Activated T-cell treated with anti-CD3 and anti-CD28 coated beads for 24 hours (primary cell): Measurements from ENCODE around the gene CDK2.
"Not testable (repeated sequence)": the region's sequence is repeated elsewhere in the genome, so short reads cannot be mapped to it uniquely, and the experiment has no call there.

Experiments used
- DNase-seq: peaks from one replicate; pipeline ENCODE4 v3.0.0-alpha.2; 2020; ENCODE audit warnings: low read depth

CDK2 gene

DNA sequence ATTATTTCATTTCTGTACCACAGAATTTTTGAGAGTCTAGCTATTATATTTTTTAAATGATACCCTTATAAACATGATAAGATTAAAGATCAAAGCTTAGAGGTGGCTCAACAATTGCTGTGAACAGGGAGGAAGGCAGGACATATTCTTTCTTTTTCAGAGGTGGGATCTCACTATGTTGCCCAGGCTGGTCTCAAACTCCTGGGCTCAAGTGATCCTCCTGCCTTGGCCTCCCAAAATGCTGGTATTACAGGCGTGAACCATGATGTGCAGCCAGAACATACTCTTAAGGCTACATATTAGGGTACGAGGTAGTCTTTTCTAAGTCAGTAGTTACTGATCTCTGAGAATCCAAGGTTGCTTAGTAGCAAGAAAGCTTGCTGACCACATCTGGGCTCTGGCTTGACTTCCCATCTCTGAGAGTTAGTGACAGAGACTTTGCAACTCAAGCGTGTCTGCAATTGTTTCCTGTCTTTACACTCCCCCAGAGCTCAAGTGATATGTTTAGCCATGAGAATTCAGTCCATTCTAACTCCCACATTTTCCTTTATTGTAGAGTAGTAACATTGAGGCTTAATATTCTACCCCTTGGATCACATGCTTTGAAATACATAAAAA, 15.8 kb downstream of the CDK2 start:
- DNase-seq: no peak

DNA sequence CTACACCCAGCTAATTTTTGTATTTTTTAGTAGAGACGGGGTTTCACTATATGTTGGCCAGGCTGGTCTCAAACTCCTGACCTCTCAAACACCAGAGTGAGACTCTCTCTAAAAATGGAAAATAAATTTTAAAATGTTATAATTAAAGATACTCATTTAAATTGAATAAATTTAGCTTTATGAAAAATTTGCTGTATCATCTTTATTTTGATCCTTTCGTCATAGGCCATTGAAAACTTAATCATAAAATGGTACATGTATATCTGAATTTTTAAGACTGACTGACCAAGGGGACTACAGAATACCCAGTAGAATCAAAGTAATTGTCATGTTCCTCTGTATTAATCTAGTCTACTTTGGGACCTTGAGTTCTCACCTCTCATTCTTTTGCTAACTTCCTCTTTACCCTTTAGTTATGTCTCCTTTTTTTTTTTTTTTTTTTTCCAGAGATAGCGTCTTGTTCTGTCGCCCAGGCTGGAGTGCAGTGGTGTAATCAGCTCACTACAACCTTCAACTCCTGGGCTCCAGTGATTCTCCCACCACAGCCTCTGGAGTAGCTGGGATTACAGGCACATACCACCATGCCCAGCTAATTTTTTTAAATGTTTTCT, 16.7 kb downstream of the CDK2 start:
- no peak for DNase-seq

DNA sequence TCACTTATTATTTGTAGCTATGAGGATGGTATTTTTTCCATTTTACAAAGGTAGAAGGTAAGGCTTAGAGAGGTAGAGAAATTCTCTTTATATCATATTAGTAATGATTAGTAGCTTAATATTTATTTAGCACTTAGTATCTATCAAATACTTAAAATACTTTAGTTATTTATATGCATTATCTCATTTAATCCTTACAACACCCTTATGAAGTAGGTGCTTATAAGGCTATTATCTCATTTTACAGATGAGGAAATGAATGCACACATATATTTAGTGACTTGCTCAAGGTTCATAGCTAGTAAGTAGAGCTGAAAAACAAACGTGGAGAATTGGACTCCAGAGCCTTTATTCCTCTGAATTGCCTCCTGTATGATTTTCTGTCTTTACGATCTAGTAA, 18.2 kb downstream of the CDK2 start:
- no peak for DNase-seq

DNA sequence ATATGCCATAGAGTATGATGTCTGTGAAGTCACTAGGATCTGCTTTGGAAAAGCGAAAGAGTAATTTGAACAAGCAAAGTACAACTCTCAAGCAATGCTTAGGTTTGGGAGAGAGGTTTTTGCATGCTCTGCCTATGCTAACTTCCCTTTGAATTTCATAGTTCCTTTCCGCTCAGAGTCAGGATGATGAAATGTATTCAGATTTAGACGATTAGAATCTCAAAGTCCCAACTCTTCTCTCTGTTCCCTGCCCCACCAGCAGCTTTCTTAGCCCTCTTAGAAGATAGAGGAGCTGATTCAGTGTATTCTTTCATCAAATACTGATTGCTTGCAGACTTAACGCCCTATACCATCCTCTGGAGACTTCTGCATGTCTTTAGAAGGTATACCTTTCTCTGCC, 18.7 kb downstream of the CDK2 start:
- no peak for DNase-seq

DNA sequence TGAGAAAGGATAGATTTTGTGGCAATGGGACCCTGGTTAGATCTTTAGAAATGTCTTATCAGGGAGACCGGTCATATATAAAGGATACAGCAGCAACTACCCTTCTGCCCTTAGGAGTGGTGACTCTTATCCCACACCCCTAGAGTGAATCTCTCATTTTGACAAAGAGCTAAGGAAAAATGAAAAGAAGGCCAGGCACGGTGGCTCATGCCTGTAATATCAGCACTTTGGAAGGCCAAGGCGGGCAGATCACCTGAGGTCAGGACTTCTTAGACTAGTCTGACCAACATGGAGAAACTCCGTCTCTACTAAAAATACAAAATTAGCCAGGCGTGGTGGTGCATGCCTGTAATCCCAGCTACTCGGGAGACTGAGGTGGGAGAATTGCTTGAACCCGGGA, 19.3 kb downstream of the CDK2 start:
- DNase-seq: not testable (repeated sequence)

DNA sequence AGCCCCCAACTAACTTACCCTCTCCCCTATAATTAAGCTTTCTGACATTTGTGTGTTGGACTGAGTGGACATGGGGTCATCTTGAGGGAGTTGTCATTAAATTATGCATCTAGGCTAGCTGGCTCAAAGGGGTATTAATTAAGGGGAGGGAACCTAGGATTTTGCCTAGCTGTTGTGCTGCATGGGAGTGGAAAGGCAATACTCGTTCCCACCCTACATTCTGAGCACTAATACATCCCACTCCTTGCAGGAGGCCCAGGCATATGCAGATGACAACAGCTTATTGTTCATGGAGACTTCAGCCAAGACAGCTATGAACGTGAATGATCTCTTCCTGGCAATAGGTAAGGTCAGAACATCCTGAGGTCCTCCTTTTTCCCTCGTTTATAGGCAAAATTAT, 24.5 kb downstream of the CDK2 start:
- DNase-seq: no peak

DNA sequence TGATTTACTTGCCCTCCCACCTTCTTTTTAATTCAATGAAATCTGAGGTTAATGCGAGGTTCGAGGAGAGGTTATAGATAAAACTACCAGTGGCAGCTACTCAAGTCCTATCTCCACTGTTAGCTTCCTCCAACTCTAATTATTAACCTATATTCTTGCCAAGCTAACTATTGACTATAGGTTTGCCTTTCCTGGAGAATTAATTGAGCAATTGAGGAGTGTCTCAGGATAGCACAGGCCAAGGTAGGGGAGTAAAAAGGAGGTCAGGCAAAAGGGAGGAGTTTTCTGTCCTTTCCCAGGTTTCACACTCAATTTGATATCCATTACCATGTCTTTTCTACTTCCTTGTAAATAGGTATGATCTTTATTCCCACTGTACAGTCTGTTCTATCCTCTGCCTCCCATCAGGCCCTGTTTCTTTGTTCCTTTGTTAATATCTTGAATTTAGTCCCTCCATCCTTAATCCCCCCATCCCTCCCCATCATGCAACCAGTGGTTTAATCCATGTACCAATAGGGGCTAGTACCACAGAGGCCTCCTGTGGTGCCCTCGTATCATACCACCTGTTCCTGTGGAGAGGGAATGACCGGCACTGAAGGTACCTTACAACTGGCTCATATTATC, 26.7 kb downstream of the CDK2 start:
- no peak for DNase-seq

DNA sequence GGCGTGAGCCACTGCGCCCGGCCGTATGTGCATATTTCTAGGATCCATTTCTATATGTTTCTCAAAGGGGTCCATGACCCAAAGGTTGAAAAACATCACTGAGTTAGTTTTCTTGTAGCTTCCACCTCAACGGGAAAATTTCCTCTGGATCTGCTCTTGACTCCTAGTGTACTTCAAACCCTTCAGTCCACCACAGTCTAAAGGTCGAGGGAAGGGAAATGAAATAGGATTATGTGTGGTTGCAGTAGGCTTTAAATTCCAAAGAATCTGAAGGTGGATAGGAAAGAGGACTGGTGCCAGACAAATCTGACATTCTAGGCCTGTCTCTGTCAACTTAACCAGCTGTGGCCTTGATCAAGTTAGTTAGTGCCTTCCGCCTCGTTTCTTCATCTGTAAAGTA, 28.7 kb downstream of the CDK2 start:
- no peak for DNase-seq

DNA sequence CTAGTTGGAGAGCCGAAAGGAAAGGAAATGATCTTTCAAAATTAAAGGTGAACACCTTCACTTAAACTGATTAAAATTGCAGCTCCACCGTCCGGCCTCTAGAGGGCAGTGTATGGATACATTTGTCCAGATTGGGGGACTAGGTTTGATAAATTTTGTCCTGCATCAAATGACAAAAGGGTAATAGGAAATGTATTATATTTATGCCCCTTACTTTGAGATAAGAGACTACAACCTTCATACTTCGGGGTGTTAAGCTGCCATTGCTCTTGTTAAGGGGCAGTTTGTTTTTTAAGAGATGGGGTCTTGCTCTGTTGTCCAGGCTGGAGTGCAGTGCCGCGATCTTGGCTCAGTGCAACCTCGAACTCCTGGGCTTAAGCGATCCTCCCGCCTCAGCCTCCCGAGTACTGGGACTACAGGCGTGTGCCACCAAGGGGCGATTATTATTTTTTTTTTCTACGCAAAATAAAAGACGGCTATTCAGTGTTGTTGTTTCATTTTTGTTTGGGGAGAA, 29.6 kb downstream of the CDK2 start:
- DNase-seq: peak; percentile 61

DNA sequence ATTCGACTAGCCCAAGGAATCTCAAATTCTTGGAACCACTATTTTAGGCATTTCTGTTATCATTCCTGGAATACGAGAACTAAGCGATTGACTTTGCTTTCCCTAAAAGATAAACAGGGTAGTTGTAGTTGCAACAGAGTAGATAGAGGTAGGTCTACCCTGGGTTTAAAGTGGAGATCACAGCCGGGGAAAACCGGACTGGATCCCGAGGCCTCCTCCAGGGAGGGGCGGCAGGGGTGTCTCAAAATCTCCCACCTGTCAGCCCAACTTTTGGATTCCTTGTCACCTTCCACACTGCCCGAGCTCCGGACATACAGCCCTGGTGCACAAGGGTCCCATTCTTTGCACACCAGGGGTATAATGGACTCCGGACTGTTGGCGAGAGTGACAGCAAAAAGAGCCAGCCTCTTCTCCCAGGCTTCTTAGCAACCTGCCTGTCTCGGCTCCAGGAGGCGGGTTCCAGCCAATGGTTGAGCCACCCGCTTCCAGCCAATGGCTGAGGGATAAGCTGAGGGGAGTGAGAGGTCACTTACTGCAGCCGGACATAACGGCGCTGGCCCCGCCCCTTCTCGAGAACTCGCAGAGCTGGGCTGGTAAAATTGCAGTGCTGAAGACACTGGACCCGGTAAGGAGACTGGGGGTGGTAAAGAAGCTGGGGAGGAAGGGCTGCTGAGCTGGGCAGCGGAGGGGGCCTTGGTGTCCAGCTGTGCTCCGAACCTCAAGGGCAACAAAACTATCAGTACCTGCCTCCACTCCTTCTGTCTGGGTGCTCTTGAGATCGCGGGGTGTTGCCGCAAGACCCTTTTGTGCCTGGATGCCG, 30.3 kb downstream of the CDK2 start, which contains the start of gene SUOX:
TSS of gene SUOX (plus strand) at position 562 of the 820 bp plus-strand sequence. CDS start 4,946 bp downstream, outside the sequence.
- DNase-seq: peak; percentile 8

DNA sequence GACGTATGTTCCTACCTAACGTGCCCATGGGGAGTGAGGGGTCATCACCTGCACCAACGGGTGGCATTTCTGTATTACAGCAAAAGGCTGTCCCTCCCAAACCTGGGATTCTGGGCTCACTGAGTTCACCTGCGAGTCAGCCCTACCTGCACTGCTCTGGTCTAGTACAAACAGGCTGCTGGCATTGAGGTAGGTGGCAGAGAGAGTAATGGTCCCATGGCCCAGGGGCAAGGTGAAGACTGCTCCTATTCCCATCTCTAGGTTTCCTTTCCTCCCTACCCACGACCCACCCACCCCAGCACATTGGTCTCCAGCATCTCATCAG, 30.9 kb downstream of the CDK2 start:
- no peak for DNase-seq

DNA sequence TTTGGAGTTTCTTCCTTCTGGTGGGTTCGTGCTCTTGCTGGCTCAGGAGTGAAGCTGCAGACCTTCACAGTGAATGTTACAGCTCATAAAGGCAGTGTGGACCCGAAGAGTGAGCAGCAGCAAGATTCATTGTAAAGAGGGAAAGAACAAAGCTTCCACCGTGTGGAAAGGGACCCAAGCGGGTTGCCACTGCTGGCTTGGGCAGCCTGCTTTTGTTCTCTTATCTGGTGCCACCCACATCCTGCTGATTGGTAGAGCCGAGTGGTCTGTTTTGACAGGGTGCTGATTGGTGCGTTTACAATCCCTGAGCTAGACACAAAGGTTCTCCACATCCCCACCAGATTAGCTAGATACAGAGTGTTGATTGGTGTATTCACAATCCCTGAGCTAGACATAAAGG, 32.9 kb downstream of the CDK2 start:
- DNase-seq: not testable (repeated sequence)

DNA sequence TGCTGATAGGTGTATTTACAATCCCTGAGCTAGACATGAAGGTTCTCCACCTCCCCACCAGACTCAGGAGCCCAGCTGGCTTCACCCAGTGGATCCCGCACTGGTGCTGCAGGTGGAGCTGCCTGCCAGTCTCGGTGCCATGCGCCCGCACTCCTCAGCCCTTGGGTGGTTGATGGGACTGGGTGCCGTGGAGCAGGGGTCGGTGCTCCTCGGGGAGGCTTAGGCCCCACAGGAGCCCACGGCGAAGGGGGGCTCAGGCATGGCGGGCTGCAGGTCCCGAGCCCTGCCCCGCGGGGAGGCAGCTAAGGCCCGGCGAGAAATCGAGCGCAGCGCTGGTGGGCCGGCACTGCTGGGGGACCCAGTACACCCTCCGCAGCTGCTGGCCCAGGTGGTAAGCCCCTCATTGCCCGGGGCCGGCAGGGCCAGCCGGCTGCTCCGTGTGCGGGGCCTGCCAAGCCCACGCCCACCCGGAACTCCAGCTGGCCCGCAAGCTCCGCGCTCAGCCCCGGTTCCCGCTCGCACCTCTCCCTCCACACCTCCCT, 33.4 kb downstream of the CDK2 start:
- DNase-seq: not testable (repeated sequence)

DNA sequence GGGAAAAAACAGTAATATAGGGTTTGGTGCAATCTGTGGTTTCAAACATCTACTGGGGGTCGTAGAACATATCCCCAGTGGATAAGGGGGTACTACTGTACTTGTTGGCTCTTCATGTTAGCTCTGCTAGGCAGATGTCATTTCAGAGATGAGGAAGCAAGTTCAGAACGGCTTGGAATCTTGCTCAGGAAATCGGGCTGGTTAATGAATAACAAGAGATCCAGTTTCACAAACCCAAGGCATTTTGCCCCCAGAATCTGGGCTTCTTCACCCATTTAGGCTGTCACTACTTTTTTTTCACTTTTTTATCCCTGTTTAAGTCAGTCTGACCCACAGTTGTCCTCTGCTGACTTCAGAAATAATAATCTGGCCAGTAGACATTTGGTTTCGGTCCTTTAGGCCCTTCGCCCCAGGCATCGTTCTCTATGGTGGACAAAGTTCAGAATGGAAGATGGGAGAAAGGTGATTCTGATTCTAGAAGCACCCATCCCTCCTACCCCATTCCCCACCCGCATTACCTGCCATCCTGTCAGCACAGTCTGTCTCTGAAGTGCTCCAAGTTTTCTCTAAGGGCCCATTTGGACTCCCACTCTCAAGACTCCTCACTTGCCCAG, 35.0 kb downstream of the CDK2 start:
- no peak for DNase-seq

DNA sequence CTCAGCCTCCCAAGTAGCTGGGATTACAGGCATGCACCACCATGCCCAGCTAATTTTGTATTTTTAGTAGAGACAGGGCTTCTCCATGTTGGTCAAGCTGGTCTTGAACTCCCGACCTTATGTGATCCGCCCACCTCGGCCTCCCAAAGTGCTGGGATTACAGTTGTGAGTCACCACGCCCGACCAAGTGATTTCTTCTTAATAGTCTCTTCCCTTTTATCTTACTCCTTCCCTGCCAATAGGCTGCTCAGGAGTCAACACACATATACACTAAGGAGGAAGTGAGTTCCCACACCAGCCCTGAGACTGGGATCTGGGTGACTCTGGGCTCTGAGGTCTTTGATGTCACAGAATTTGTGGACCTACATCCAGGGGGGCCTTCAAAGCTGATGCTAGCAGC, 36.7 kb downstream of the CDK2 start:
- DNase-seq: not testable (repeated sequence)

DNA sequence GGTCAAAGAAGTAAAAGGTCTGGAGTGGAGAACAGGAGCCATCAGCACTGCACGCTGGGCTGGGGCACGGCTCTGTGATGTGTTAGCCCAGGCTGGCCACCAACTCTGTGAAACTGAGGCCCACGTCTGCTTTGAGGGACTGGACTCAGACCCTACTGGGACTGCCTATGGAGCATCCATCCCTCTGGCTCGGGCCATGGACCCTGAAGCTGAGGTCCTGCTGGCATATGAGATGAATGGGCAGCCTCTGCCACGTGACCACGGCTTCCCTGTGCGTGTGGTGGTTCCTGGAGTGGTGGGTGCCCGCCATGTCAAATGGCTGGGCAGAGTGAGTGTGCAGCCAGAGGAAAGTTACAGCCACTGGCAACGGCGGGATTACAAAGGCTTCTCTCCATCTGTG, 37.6 kb downstream of the CDK2 start:
- DNase-seq: no peak

DNA sequence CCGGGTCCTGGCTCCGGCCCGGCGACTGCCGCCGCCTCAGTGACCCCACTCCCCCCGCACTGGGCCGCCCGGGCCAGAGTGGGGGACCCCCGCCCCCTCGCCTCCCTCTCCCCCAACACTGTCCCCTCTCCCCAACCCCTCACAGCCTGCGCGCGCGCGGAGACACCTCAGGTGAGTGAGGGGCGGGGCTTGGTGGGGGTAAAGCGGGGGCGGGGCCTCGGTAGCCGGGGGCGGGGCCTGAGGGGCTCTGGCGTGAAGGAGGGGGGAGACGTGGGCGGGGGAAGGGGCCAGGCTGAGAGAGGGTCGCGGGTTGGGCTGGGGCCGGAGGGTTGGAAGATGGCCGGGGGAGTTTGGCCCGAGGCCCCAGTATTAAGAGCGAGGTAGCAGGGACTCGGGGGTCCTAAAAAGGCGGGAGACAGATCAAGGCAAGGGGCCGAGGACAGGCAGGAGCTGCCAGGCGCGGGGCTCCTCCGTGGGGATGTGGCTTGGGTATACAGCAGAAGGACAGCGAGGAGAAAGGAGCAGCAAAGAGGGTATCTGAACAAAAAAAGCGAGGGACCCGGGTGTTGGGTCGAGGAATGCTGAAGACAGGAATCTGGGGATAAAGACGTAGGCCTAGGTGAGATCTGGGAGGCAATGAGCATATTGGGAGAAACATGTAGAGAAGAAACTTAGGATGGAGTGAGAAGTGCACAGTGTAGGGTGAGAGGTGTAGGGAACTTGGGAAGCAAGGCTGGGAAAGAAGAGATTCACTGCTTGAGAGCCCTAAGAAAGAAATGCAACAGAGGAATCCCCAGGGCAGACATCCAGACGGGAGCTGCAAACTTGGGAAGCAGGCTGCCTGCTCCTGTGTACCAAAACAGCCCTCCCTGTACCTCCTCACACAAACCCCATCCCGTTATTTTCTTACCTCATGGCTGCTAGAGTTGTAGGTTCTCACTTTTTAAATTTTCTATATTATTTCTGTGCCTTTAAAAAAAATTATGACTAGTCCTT, 41.2 kb downstream of the CDK2 start:
- DNase-seq: peak; percentile 40

DNA sequence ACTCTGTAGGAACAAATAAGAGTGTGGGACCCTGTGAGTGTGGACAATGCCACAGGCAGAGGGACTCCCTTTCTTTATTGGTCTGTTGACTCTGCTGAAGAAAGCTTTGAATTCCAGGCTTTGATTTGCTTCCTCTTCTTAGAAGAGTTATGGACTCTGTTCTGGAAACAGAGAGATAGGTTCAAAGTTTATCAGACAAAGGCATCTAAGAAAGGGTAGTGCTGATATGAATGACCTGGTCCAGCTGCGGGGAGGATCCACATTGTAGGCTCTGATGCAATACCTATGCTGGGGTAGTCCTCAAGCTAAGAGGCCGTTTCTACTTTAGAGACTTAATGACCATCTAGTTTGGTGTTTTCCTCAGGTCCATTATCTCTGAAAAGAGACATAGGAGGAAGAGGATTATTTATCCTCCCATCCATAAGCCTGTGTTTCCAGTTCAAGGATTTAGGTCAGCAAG, 43.5 kb downstream of the CDK2 start:
- DNase-seq: no peak

DNA sequence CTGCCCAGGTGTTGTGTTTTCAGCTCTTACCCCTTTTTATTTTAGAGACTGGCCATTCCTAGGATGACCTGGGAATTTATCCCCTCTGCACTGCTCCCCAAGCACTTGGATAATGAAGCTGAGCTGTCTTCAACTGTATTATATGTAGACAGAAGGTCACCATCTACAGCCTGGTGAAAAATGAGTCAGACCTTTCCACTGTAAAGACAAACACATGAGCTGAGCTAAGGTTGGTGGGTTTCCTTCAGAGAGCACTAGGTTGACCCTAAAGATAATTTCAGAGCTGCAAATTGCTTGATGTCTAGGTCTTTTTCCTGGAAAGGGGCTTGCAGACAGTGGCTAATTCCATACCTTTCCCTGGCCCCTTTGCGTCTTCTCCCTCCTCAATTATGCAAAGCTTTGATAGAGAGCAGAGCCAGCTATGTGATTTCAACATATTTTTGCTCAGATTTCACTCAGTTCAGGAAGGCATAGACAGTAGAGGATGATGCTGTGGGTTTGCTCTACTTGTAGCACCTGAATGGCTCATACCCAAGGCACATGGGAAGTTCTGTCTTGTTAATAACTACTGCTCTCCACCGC, 45.0 kb downstream of the CDK2 start:
- DNase-seq: no peak

DNA sequence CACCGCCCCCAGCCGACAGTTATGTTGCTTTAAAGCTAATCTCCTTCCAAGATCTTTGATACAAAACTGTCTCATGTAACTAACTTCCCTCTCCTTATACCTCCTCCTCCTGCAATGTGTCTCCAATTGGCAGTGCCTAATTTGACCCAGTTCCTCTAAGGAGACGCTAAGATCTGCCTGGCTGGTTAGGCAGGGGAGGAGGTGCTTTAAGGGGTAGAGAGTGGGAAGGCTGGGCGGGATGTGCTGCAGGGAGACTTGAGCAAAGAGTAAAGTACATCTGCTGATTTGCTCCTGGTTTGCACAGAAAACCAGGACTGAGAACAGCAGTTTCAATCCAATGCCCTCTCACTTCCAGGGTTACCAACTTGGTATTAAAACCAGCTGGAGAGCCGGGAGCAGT, 46.9 kb downstream of the CDK2 start:
- no peak for DNase-seq
